Muscle layer of duodenum (tissue), 2 donors: ENCODE measurements around the gene S100A12.

Experiments
- H3K27ac ChIP-seq: one replicate; pipeline ENCODE4 v1.7.0; 2013; ENCODE audit warnings: mild to moderate bottlenecking, low read length
- H3K27me3 ChIP-seq: one replicate; pipeline ENCODE4 v1.7.0; 2013; ENCODE audit warnings: low read depth, mild to moderate bottlenecking, control low read depth, low read length
- H3K36me3 ChIP-seq, 2 donors: one replicate each; pipeline ENCODE4 v1.7.0; 2013; ENCODE audit warnings: low read length in 2 of 2, control low read depth in 1 of 2, mild to moderate bottlenecking in 1 of 2; ENCODE audit not compliant: insufficient read depth in 2 of 2, control insufficient read depth in 1 of 2
- H3K4me1 ChIP-seq, 2 donors: one replicate each; pipeline ENCODE4 v1.7.0; 2013; ENCODE audit warnings: low read length in 2 of 2, mild to moderate bottlenecking in 2 of 2, control low read depth in 1 of 2, moderate library complexity in 1 of 2; ENCODE audit not compliant: insufficient read depth in 2 of 2, control insufficient read depth in 1 of 2
- H3K4me3 ChIP-seq, 2 donors: one replicate each; pipeline ENCODE4 v1.7.0; 2013; ENCODE audit warnings: low read length in 2 of 2, low read depth in 1 of 2, mild to moderate bottlenecking in 1 of 2
- H3K9me3 ChIP-seq, 2 donors: one replicate each; pipeline ENCODE4 v1.7.0; 2013; ENCODE audit warnings: low read length in 2 of 2, control low read depth in 1 of 2, mild to moderate bottlenecking in 1 of 2; ENCODE audit not compliant: control insufficient read depth in 1 of 2
- donor health status: healthy.

The S100A12 gene

DNA sequence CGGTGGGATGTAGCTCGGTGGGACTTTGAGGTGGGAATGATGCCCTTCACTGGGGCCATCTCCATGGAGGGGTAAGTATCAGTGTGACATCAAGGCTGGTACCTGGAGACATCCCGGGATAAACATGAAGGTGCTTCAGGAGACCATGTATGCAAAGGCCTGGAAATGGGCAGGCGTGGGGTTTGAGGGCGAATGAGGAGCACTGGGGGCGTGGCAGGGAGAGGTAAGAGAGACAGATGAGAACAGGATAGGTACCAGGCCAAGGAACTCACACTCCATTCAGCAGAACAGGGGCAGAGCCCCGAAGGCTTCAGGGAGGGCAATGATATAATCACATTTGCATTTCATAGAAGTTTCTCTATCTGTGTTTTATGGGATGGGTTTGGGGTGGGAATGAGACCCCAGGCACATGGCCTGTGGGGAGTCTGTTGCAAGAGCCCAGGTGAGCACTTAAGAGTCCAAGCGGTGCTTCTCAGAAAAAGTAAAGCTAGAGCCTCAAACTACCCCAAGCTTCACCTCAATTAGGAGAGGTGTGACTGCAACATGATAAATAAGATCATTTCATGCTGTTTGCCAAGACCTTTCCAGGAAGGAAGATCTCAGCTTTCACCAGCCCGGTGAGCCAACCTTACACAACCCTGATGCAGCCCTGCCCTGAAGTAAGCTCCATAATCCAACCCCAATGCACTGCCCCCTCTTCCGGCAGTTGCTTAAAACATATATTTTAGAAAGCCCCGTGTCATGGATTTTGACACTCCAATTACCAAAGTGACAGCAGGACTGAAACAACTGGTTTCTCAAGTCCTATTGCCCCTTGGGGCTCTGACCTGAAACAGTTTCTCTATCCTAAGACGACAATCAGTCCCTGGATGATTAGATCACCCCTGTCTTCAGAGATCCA is 10.4 kb downstream of the S100A12 start:
- Histone ChIP-seq H3K4me1 (peaks cover 0 to 4% of the 10 kb centered on the region in 2 donors), H3K9me3 (no peaks in the 10 kb centered on the region), H3K27me3 (no peaks in the 10 kb centered on the region), H3K36me3 (no peaks in the 10 kb centered on the region), H3K4me3 (no peak overlapping the region), H3K27ac (no peak overlapping the region)

DNA sequence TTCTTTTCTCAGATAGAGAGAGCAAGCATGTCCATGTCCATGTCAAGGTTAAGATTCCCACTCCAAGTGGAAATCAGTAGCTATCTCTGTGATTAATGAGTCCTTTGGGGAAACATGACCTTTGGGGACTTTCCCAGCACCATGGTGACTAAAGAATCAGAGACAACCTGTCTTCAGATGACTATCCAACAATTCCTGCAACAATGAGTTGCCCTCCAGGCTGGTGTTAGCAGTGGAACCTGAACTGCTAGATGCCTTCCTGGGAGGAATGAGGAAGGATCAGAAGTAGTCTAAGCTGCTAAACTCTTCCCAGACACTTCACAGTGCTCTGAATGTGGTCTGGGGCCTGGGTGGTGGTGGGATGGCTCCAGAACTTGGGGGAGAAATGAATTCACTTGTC is 11.3 kb downstream of the S100A12 start:
- Histone ChIP-seq H3K4me1 (peaks cover 0 to 4% of the 10 kb centered on the region in 2 donors), H3K27ac (no peak overlapping the region), H3K36me3 (no peaks in the 10 kb centered on the region), H3K9me3 (no peaks in the 10 kb centered on the region), H3K4me3 (no peak overlapping the region), H3K27me3 (no peaks in the 10 kb centered on the region)

DNA sequence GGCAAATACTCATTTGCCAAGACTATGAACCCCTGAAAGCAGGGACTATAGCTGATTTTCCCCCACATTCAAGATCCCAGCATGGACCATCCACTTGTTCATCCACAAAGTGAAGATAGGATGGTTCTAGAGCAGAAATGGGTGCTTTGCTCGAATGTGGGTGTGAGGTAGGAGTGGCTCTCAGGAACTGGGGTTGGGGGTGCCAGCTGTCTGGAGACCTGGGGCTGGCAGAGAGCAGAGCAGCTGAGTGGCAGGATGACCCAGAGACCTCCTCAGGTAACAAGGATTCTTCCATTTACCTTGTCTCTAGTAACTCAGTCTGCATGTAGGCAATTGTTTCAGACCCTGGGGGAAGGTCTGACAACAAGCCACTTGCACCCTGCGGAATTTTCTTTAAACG is 11.8 kb downstream of the S100A12 start:
- Histone ChIP-seq H3K4me3 (no peak overlapping the region), H3K27me3 (no peaks in the 10 kb centered on the region), H3K27ac (no peak overlapping the region), H3K36me3 (no peaks in the 10 kb centered on the region), H3K4me1 (peaks cover 0 to 4% of the 10 kb centered on the region in 2 donors), H3K9me3 (no peaks in the 10 kb centered on the region)

DNA sequence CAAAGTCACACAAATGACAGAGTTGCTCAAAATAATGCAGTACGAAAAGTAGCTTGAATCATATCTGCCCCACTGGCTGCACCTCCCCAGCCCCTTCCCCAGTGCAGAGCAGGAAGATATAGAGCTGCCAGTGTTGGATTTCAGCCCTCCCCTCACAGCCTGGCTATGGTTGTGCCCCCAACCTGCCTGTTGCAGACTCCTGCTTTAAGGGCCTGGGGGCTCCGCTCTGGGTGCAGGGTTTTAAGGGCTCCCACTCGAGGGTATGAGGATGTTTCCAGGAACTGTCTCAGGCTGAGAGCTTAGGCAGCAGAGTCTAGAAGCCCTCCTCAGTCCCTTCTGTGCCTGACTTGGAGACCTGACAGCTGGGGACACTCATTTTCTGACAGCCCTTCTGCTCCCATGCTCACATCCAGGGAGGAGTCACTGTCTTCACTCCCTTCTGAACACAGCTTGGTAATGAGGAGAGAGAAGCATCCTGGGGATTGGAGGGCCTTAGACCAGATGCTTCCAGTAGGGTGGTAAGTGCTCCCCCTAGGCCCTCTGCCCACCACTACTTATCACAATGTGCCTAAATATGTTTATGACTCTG is 13.1 kb downstream of the S100A12 start:
- Histone ChIP-seq H3K4me1 (peaks cover 0 to 4% of the 10 kb centered on the region in 2 donors), H3K4me3 (no peak overlapping the region), H3K9me3 (no peaks in the 10 kb centered on the region), H3K27ac (no peak overlapping the region), H3K36me3 (no peaks in the 10 kb centered on the region), H3K27me3 (no peaks in the 10 kb centered on the region)

DNA sequence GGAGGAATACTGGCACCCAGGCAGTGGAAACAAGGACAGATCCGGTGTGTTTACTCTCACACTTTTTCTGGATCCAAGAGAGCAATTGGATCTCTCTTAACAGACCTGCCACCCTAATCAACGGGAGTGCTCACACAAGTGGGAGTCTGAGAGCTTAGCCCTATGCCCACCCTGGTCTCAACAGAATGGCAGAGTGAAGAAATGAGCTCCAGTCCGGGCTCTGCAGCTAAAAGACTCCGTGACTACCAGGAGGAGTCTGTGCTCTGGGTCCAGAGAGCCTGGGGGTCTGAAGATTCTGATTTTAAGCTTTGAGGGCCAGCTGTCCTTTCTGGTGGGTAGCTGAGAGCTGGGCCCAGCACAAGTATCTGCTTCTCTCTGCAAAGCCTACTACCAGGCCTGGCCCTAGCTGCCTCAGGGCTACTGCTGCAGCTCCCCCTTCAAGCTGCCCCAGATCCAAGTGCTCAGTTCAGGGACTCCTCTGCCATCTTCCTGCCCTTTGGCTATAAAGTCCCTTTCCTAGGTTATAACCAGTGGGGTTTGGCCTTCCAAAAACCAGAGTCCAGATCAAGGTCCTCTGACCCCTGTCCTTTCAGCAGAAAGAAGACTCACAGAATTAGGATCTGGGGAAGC is 13.8 kb downstream of the S100A12 start:
- no peaks in the 10 kb centered on the region for H3K36me3 ChIP-seq
- no peaks in the 10 kb centered on the region for H3K9me3 ChIP-seq
- H3K4me1 ChIP-seq: peaks cover 0 to 4% of the 10 kb centered on the region in 2 donors
- H3K27me3 ChIP-seq: no peaks in the 10 kb centered on the region
- H3K27ac ChIP-seq: no peak overlapping the region
- H3K4me3 ChIP-seq: no peak overlapping the region

DNA sequence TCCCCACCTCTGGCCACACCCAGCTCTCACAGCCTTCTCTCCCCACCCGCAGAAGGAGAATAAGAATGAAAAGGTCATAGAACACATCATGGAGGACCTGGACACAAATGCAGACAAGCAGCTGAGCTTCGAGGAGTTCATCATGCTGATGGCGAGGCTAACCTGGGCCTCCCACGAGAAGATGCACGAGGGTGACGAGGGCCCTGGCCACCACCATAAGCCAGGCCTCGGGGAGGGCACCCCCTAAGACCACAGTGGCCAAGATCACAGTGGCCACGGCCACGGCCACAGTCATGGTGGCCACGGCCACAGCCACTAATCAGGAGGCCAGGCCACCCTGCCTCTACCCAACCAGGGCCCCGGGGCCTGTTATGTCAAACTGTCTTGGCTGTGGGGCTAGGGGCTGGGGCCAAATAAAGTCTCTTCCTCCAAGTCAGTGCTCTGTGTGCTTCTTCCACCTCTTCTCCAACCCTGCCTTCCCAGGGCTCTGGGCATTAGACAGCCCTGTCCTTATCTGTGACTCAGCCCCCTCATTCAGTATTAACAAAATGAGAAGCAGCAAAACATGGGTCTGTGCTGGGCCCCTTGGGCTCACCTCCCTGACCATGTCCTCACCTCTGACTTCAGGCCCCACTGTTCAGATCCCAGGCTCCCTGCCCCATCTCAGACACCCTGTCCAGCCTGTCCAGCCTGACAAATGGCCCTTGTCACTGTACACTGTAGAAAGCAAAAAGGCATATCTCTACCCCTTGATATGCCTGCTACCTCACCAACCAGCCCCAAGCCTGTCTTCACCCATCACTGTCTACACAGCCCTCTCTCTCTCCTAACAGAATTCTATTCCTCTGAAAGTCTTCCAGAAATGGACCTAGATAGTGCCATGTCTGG is 14.6 kb downstream of the S100A12 start:
- no peaks in the 10 kb centered on the region for H3K9me3 ChIP-seq
- no peak overlapping the region for H3K27ac ChIP-seq
- H3K27me3 ChIP-seq: no peaks in the 10 kb centered on the region
- peaks cover 0 to 4% of the 10 kb centered on the region in 2 donors for H3K4me1 ChIP-seq
- no peaks in the 10 kb centered on the region for H3K36me3 ChIP-seq
- no peak overlapping the region for H3K4me3 ChIP-seq

DNA sequence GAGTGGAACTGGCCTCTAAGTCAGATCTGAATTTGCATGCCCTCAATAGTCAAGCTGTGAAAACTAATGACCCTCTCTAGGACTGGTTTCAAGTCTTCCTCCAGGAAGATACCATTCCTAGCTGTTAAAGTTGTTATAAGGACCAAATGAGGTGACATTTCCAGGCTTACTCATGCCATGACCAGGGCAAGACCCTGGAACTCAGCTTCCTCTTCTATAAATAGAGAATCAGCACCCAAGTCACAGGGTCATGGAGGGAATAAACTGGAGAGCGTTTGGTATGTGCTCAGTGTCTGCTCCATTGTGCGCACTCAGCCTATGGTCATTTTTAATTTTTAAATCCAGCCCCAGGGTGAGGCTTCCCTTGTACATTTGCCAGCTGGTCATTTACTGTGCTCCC is 15.2 kb downstream of the S100A12 start:
- Histone ChIP-seq H3K4me1 (peaks cover 0 to 4% of the 10 kb centered on the region in 2 donors), H3K4me3 (no peak overlapping the region)

DNA sequence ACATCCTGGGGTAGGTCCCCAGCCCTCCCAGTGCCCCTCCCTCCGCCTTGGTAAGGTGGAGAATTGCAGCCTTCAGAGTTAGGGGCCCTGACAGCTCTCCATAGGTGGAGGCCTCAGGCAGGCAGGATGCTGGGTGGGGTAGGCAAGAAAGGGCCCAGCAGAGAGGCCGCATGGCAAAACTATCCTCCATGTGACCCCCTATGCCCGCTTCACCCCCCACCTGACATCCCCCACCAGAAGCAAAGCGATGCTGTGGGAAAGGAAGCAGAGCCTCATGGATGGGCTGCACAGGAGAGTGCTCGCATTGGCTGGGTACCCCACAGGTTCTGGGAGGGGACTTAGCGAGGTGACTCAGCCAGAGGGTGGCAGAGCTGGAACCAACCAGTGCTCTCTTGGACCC is 16.2 kb downstream of the S100A12 start:
- no peaks in the 10 kb centered on the region for H3K9me3 ChIP-seq
- H3K27me3 ChIP-seq: no peaks in the 10 kb centered on the region
- H3K36me3 ChIP-seq: no peaks in the 10 kb centered on the region
- H3K4me3 ChIP-seq: peak overlapping the region in 1 of 2 donors; percentile 40
- H3K4me1 ChIP-seq: peaks cover 0 to 4% of the 10 kb centered on the region in 2 donors
- no peak overlapping the region for H3K27ac ChIP-seq

More for the DNA sequence above, 15.2 kb downstream of the S100A12 start:
- Histone ChIP-seq H3K9me3 (no peaks in the 10 kb centered on the region), H3K36me3 (no peaks in the 10 kb centered on the region), H3K27ac (no peak overlapping the region), H3K27me3 (no peaks in the 10 kb centered on the region)

DNA sequence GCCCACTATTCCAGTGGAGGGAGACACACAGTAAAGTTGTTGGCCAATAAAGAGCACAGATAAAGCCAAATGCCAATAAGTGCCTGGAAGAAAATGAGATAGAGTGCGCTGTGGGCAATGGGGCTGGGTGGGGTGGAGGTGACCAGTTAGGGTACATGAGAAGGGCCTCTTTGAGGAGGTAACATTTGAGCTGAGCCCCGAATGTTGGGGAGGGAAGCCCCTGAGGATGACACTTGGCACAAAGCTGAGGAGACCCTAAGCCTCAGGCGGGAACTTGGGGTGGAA is 16.8 kb downstream of the S100A12 start:
- peaks cover 0 to 4% of the 10 kb centered on the region in 2 donors for H3K4me1 ChIP-seq
- peak overlapping the region; percentile 4 to 40 for H3K4me3 ChIP-seq
- H3K27me3 ChIP-seq: no peaks in the 10 kb centered on the region
- no peaks in the 10 kb centered on the region for H3K9me3 ChIP-seq
- H3K27ac ChIP-seq: no peak overlapping the region
- H3K36me3 ChIP-seq: no peaks in the 10 kb centered on the region

DNA sequence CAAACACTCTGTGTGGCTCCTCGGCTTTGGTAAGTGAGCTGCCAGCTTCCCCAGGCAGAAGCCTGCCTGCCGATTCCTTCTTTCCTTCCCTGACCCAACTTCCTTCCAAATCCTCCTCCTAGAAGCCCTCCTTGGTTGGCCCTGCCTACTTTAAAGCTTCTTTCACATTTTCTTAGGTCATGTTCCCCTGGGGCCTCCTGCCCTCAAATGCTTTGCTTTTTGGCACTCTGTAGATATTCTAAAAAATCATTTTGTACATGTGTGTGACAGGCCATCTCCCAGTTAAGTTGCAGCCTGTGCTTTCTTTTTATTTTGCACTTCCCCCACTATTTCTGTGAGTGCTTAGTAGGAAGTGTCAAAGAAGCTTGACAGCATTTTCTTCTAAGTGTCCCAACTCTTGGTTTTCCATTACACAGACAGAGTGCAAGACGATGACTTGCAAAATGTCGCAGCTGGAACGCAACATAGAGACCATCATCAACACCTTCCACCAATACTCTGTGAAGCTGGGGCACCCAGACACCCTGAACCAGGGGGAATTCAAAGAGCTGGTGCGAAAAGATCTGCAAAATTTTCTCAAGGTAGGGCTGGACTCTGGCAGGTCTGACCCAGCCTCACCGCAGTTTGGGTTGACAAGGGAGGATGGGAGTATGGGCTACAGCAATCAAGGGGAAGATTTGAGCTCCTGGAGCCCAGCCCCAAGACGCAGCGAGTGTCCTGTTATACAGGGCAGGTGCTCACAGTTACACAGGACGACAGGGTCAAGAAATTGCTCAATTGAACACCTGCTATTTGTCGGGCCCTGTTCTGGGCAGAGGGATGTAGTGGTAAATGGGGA is 17.3 kb downstream of the S100A12 start, which contains the start of gene S100A9:
S100A9 (plus strand) TSS at position 2 of the 838 bp plus-strand sequence; CDS start at position 432, 430 bp downstream.
- Histone ChIP-seq H3K4me3 (peak within 1 kb of the TSS; percentile 4 to 40), H3K9me3 (no peaks in the 10 kb centered on the region), H3K4me1 (peaks cover 0 to 4% of the 10 kb centered on the region in 2 donors), H3K36me3 (no peaks in the 10 kb centered on the region), H3K27me3 (no peaks in the 10 kb centered on the region), H3K27ac (peak within 1 kb of the TSS; percentile 39)
